Activated CD8-positive, alpha-beta T cell treated with anti-CD3 and anti-CD28 coated beads for 36 hours (primary cell): ENCODE data around the gene GPR108. TPM values are rescaled to one million over a fixed set of nuclear protein-coding genes. Genes with fewer than 3 reads are reported as not detected.
"Not testable (repeated sequence)": the region's sequence is repeated elsewhere in the genome, so short reads cannot be mapped to it uniquely, and the experiment has no call there.

Experiments
- ATAC-seq: fragments of 200-7000 bp; cut with Tn5 transposase; one replicate; pipeline ENCODE4 v1.10.0; 2021; ENCODE audit warnings: mild to moderate bottlenecking, moderate library complexity
- CTCF ChIA-PET: fragments of 350-600 bp; sonication (Branson Sonifier 250); formaldehyde crosslinking; loops from one replicate; lab custom pipeline; 2021; ENCODE audit warnings: antibody characterized with exemption; lab: Charles Lee
- POLR2A ChIA-PET: fragments of 350-600 bp; sonication (Branson Sonifier 250); formaldehyde crosslinking; loops from one replicate; lab custom pipeline; 2021; ENCODE audit warnings: antibody characterized with exemption; lab: Charles Lee
- DNase-seq: peaks from one replicate; pipeline ENCODE4 v3.0.0-alpha.2; 2020
- H3K27ac Mint-ChIP-seq: one replicate; pipeline ENCODE4 v1.8.0; 2021; ENCODE audit warnings: mild to moderate bottlenecking, mixed read lengths
- H3K27me3 Mint-ChIP-seq: one replicate; pipeline ENCODE4 v1.8.0; 2021; ENCODE audit warnings: mixed read lengths
- H3K36me3 Mint-ChIP-seq: one replicate; pipeline ENCODE4 v1.8.0; 2021; ENCODE audit warnings: low read depth, mixed read lengths
- H3K4me1 Mint-ChIP-seq: one replicate; pipeline ENCODE4 v1.8.0; 2021; ENCODE audit warnings: low read depth, mixed read lengths
- H3K4me3 Mint-ChIP-seq: one replicate; pipeline ENCODE4 v1.8.0; 2021; ENCODE audit warnings: mild to moderate bottlenecking, moderate library complexity, mixed read lengths
- H3K9me3 Mint-ChIP-seq: one replicate; pipeline ENCODE4 v1.8.0; 2021; ENCODE audit warnings: mixed read lengths
- intact Hi-C: fragments of 100-400 bp; cut with micrococcal nuclease; formaldehyde crosslinking; loops from one replicate; pipeline ENCODE4 v1.10.0; 2022
- total RNA-seq, 2 experiments: library from RNA; stranded (reverse); gene quantifications; one replicate each; pipeline ENCODE4 v1.2.3, GENCODE V29; 2021
- TF ChIP-seq, protein P1 (sequence below): fragments of 200-600 bp; IDR thresholded peaks from one replicate; pipeline ENCODE4 v1.8.0; 2022; ENCODE audit warnings: antibody characterized with exemption, mild to moderate bottlenecking

The GPR108 gene
- total RNA-seq, 2 experiments from 2014 or later, result 58.2 to 64.8 TPM

DNA sequence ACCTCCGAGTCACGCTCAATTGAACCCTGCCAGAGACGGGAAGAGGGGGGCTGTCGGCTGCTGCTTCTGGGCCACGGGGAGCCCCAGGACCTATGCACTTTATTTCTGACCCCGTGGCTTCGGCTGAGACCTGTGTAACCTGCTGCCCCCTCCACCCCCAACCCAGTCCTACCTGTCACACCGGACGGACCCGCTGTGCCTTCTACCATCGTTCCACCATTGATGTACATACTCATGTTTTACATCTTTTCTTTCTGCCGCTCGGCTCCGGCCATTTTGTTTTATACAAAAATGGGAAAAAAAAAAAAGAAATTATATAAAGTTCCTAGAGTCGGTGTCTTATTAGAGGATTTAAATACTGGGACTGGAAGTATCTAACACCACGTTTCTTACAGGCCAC, 13.8 kb upstream of the GPR108 start:
- Mint-ChIP-seq H3K4me1 (peaks cover 9% of the 10 kb centered on the region), H3K27ac (no peak overlapping the region), H3K4me3 (no peak overlapping the region), H3K36me3 (peaks cover 52% of the 10 kb centered on the region), H3K9me3 (no peaks in the 10 kb centered on the region), H3K27me3 (no peaks in the 10 kb centered on the region)
- TF ChIP-seq, protein P1, sequence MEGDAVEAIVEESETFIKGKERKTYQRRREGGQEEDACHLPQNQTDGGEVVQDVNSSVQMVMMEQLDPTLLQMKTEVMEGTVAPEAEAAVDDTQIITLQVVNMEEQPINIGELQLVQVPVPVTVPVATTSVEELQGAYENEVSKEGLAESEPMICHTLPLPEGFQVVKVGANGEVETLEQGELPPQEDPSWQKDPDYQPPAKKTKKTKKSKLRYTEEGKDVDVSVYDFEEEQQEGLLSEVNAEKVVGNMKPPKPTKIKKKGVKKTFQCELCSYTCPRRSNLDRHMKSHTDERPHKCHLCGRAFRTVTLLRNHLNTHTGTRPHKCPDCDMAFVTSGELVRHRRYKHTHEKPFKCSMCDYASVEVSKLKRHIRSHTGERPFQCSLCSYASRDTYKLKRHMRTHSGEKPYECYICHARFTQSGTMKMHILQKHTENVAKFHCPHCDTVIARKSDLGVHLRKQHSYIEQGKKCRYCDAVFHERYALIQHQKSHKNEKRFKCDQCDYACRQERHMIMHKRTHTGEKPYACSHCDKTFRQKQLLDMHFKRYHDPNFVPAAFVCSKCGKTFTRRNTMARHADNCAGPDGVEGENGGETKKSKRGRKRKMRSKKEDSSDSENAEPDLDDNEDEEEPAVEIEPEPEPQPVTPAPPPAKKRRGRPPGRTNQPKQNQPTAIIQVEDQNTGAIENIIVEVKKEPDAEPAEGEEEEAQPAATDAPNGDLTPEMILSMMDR, result no peak
- ATAC-seq (no peak), DNase-seq (no peak)
- CTCF ChIA-PET, result no interaction called here
- intact Hi-C loops, result no loop called here
- POLR2A ChIA-PET, result no interaction called here

DNA sequence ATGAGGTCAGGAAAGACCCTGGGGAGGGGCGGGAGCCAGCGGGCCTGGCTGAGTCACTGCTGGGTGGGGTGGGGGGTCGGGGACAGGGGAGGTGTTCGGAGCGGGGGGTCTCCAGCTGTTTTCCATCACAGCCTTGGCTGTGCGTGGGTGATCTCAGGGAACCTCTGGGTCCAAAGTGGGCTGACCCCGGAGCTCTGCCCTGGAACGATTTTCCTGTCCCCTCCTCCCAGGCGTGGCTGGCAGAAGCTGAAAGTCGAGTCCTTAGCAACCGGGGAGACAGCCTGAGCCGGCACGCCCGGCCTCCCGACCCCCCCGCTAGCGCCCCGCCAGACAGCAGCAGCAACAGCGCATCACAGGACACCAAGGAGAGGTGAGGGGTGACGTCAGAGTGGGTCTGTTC, 12.7 kb upstream of the GPR108 start:
- no peak for ATAC-seq
- no peaks in the 10 kb centered on the region for H3K9me3 Mint-ChIP-seq
- H3K4me3 Mint-ChIP-seq, result no peak overlapping the region
- H3K4me1 Mint-ChIP-seq, result peaks cover 9% of the 10 kb centered on the region
- H3K27ac Mint-ChIP-seq, result no peak overlapping the region
- TF ChIP-seq, protein P1, result no peak
- CTCF ChIA-PET, result interaction anchor here (1.1 kb wide), 1 partner anchor 10 kb away, joined by 3 read pairs; no protein-coding TSS in a partner anchor
- peaks cover 58% of the 10 kb centered on the region for H3K36me3 Mint-ChIP-seq
- DNase-seq, result no peak
- intact Hi-C loops, result no loop called here
- POLR2A ChIA-PET, result interaction anchor here (1.1 kb wide), 1 partner anchor 11 kb away, joined by 4 read pairs; no protein-coding TSS in a partner anchor
- H3K27me3 Mint-ChIP-seq, result no peaks in the 10 kb centered on the region

DNA sequence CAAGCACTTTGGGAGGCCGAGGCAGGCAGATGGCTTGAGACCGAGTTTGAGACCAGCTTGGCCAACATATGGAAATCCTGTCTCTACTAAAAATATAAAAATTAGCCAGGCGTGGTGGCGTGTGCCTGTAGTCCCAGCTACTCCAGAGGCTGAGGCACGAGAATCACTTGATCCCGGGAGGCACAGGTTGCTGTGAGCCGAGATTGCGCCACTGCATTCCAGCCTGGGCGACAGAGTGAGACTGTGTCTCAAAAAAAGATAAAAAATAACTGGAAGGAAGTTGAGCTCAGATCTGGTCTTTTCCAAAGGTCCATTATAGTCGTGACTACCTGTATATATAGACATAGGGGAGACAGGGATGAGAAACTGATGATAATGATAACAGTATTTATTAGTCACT, 11.2 kb upstream of the GPR108 start:
- CTCF ChIA-PET, result interaction anchor here (2.7 kb wide), 1 partner anchor 11 kb away, joined by 10 read pairs; the partner anchor contains the start of gene GPR108

DNA sequence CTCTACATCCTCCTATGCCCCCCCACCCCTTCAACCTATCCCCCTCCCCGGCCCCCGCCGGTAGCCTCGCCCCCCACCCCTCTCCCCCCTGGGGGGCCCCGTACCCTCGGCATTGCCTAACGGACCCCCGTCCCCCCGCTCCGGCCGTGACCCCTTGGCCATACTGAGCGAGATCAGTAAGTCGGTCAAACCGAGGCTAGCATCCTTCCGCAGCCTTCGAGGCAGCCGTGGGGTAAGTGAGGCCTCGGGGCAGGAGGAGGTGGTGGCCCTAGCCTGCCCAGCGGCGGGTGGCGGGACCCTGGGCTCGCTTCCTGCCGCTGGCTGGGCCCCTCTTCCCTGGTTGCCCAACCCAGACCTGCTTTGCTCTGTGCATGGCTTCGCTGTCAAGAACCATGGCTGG, 8.6 kb upstream of the GPR108 start:
- Mint-ChIP-seq H3K27ac (no peak overlapping the region), H3K36me3 (peaks cover 48% of the 10 kb centered on the region), H3K4me1 (peaks cover 7% of the 10 kb centered on the region), H3K4me3 (no peak overlapping the region), H3K27me3 (no peaks in the 10 kb centered on the region), H3K9me3 (no peaks in the 10 kb centered on the region)
- no peak for ATAC-seq
- CTCF ChIA-PET, result no interaction called here
- intact Hi-C loops, result no loop called here
- POLR2A ChIA-PET, result no interaction called here
- no peak for DNase-seq
- TF ChIP-seq, protein P1, result no peak

More for the DNA sequence above, 11.2 kb upstream of the GPR108 start:
- intact Hi-C loops, H3K27ac Mint-ChIP-seq, H3K4me3 Mint-ChIP-seq, ATAC-seq, H3K9me3 Mint-ChIP-seq, H3K4me1 Mint-ChIP-seq, H3K27me3 Mint-ChIP-seq, DNase-seq: not testable (repeated sequence)
- POLR2A ChIA-PET, result interaction anchor here (1.2 kb wide), 1 partner anchor 11 kb away, joined by 3 read pairs; no protein-coding TSS in a partner anchor
- H3K36me3 Mint-ChIP-seq, result peaks cover 52% of the 10 kb centered on the region

DNA sequence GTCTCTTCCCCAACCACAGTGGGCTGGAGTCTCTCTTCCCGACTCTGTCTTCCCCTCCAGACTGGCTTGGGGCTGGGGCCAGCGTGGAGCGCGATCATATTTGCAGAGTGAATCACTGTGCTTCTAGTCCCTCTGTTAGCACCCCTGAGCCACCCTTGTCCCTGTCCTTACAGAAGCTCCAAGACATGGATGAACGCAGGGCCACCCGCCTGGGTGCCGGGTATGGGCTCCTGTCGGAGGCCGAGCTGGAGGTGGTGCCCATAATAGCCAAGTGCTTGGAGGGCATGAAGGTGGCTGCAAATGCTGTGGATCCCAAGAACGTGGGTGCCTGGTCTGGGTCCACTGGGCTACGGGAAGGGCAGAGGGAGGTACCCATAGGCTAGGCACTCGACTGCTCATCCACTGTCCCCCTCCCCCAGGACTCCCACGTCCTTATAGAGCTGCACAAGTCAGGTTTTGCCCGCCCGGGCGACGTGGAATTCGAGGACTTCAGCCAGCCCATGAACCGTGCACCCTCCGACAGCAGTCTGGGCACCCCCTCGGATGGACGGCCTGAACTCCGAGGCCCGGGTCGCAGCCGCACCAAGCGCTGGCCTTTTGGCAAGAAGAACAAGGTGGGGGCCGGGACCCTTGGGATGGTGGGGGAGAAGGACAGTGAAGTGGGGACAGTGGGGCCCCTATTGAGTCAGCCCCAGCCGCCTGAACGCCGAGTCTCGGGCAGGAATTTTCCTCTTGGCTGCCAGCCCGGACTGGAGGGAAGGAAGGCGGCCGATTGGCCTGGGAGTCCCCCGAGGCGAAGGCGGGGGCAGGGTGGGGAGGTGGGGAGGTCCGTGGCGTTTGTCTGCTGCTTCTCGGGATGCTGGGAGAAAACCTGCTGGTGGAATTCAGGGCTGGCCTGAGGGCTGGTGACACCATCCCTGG, 7.3 kb upstream of the GPR108 start:
- ATAC-seq, result no peak

More for the DNA sequence above, 7.3 kb upstream of the GPR108 start:
- H3K36me3 Mint-ChIP-seq, result peaks cover 45% of the 10 kb centered on the region
- CTCF ChIA-PET, result no interaction called here
- no peaks in the 10 kb centered on the region for H3K27me3 Mint-ChIP-seq
- POLR2A ChIA-PET, result interaction anchor here (1.4 kb wide), 1 partner anchor 8 kb away, joined by 5 read pairs; no protein-coding TSS in a partner anchor
- TF ChIP-seq, protein P1, result no peak
- H3K4me1 Mint-ChIP-seq, result peaks cover 9% of the 10 kb centered on the region
- no peak overlapping the region for H3K4me3 Mint-ChIP-seq
- DNase-seq, result no peak
- H3K9me3 Mint-ChIP-seq, result no peaks in the 10 kb centered on the region
- intact Hi-C loops, result no loop called here
- no peak overlapping the region for H3K27ac Mint-ChIP-seq
